GM03348 (cell line): ENCODE data around the gene NRG2.

Experiments used
- DNase-seq: peaks from one replicate; pipeline ENCODE4 v3.0.0; 2012; ENCODE audit warnings: low spot score

Gene NRG2

DNA sequence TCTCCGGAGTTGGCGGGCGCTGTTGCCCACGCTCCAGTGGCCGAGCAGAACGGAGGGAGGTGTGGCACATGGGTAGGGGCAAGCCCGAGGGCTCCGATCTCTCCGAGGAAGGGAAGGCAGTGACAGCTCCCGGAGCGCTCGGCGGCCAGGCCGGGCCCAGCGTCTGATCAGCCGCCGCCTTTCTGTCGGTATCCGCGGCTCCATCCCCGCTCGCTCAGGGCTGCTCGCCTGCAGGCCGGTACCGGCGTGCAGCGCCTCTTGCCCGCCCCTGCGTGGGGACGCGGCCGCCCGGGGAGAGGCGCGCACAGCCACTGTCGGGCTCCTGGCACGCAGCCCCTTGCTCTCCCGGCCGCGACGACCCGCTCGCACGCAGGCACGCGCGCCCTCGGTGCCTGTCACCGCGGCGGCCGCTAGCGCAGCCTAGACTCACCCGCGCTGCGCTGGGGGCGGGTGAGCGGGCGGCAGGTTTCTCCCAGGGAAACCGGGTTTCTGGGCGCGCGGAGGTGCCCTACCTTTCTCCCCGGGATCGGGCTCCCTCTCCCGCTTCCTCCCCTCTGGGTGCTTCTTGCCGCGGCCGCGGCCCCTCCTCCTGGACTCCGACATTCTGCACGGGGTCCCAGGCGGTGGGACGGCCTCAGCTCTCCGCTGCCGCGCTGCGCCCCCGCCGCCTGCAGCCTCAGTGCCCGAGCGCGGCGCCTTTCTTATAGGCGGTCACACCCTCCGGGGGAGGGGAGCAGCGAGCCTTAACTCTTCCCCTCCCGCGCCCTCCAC, 139.1 kb downstream of the NRG2 start:
- peak; percentile 61 for DNase-seq

DNA sequence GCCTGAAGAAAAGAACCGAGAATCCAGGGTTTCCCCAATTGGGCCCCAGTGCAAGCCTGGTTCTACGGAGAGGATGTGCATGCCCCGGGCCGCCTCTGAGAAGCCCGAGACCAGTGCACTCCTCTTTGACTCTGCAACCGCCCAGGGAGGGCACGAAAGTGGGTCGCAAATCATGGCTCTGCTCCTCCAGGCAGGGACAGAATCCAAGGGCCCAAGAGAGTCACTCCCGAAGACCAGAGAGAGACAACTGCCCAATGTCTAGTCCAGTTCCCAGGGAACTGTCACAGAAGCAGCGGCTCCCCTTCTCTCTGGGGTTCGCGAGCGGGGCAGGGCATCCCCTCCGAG, 139.7 kb downstream of the NRG2 start:
- no peak for DNase-seq

DNA sequence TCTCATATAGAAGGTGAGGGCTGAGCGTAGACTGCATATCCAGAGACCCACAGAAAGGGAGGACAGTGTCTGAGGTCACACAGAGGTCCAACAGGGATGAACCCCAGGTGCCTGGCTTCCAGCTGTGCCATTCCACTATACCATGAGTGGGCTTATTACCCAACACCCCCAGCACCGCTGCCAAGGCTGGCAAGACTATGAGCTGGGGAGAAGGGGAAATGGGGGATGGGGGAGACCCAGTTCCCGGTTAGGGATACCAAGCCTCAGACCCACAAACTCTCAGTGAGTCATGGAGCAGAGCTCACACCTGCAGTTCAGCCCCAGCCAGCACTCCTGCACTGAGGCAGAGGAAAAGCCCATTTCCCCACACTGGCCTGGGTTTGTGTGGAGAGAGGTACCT, 141.1 kb downstream of the NRG2 start:
- DNase-seq: no peak

DNA sequence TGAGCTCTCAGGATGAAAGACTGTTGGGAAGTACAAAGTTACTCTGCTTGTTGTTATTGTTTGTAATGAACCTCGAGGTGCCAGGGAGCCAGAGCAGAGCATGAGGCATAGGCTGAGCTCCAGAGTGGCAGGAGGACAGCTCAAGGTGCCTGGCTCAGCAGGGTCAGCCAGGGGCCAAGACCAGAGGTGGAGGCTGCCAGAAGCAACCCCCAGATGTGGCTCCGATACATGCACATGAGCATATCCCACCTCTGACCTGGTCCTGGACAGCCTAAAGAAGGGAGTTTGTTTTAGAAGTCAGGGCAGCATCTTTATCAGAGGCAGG, 141.9 kb downstream of the NRG2 start:
- no peak for DNase-seq

DNA sequence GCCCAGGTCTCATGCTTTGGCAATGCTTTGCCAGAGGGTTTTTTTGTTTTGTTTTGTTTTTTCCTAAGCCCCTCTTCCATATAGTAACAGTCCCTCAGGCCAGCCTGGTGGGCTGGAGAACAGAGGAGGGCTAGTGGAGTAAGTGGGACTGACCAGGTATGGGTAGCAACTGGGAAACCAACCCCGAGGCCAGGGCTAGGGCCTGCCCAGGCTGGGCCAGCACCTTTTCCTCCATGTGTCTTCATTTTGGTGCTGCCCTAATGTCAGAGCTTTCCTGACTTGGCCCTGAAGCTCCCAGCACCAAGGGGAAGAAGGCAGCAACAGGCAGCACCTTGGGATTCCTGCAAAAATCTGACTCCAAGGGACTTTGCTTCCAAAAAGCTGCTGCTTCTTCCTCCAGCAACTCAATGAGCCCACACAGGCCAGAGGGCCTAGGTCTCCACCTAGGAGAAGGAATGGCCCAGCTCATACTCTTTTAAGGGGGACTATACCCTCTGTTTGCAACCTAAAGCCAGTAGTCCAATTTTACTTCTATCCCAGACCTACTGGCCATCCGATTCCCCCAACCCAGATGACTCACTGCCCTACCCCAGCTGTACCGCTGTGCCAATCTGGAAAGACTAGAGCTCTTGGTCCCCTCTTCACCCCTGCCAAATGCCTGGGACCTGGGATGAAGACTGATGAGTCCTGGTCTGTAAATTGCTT, 142.4 kb downstream of the NRG2 start:
- no peak for DNase-seq

DNA sequence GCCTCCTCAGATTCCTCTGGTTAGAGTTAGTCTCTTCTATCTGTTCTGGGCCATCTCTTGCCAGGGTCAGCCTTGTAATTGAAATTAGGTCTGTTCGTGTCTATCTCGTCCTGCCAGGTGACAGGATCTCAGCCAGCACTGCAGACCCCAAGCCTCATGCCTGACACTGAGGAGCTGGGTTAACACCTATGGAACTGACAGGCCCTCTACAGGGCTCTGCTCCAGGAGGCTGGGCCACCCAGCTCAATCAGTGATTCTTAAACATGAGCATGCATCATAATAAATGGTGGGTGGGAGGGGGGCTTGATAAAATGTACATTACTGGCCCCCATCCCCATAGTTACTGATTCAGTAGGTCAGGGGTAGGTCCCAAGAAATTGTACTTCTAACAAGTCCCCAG, 144.1 kb downstream of the NRG2 start:
- DNase-seq: no peak

DNA sequence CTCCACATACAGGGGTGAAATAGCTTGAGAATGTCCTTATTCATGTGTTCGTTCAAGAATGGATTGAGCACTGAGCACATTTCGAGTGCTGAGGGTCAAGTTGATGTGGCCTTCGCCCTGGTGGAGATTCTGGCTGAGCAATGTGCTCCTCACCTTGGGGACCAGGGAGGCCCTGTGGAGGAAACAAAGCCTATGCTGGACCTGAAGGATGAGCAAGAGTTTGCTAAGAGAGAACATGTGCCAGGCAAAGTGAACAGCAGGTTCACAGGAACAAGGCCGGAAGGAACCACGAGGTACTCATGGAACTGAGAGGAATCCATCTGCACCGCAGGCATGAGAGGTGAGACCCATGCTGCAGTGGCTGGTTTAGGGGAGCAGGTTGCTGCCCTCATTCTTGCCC, 145.1 kb downstream of the NRG2 start:
- DNase-seq: no peak

DNA sequence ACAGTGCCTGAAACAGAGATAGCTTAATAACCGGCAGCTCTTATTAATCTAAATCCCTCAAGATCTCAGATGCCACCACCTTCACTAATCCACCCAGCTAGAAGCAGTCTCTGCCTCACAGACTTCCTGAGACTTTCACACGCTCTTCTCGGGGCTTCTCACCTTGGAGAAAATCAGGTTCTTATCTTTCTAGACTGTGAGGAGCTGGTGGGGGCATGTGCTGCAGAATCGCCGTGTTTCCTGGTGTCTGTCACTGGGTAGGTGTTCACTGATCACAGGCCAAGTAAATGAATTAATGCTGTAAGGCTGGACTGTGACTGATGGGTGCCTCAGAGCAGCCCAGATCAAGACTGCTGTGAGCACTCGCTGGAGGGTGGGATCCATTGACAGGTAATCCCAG, 145.8 kb downstream of the NRG2 start:
- no peak for DNase-seq

DNA sequence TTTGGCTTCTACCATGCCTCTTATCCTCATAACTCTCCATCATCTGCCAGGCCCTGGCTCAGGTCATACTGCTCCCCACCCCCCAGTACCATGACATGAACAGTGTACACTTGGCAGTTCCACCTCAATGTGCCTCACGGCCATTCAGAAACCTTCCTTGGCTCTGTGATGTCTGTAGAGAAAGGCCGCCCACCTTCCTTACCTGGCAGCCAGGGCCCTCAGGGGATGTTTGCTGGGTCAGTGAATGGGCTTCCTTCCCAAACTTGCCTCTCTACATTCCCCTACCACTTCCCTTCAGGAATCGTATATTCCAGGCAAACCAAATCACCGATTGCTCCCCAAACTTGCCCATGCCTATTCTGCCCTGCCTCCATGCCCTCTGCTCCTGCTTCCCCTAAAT, 146.4 kb downstream of the NRG2 start:
- no peak for DNase-seq

DNA sequence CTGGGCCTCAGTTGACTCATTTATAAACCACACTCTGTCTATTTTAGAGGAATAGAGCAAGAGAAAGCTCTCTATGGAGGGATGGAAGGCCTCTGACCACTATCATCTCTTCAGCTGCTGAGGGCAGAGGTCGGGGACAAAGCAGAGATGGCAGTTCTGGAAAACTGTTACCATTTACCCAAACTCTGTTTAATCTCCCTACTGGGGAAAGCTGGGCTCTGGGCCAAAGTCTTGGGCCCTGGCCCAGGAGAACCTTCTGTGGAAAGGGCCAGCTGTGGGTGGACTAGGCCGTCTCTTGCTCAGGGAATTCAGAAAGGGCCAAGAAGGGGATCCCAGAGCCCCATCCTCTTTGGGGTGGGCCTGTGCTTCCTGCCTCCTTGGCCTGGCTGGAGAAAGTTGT, 147.5 kb downstream of the NRG2 start:
- no peak for DNase-seq

DNA sequence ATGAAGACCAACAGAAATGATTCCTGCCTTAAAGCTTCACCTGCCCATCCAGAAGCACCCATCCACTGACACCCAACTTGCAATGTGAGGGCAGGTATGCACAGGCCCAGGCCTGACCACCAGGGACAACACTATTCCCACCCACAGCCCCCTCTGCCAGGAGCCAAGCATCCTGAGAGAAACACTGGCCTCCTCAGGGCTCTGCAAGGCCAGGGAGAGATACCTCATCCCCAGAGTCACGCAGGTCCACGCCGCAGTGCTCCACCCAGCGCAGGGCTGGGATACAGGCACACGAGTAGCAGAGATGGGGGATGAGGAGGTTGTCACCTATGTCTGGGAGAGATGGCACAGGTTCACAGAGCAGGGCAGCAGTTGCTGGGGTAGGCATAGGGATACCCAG, 148.1 kb downstream of the NRG2 start:
- DNase-seq: no peak

DNA sequence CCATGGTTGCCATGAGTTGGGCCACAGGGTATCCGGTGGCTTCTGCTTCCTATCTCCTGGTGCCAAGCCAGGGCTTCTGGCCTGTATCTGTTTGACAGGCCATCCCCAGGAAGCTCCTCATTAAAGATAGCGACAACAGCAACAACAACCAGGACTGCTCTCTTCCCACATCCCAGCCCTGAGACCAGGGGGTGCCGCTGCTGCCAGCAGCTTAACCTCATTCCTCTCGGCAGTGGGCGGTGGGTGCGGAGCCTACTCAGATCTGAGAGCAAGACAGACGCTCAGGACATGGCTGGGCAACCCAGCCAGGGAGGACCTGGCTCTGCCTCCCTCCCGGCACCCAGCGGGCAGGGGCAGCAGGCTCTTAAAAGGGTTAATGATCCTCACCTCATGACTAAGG, 149.2 kb downstream of the NRG2 start:
- DNase-seq: no peak

DNA sequence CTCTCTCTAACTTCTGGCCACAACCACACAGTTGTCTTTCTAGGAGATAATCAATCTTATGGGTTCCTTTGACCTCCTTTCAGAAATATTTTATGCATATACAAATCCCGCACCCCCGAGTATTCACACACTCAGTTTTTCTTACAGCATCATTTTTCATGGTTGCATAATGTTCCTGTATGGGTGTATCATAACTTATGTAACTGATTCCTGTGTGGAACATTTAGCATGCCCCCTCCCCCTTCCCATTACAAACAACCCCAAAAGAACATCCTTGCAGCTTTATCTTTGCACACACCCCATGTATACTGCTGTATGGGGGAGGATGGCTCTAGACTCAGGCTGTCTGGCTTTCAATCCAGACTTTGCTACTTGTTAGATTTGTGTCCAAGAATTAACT, 153.7 kb downstream of the NRG2 start:
- no peak for DNase-seq

DNA sequence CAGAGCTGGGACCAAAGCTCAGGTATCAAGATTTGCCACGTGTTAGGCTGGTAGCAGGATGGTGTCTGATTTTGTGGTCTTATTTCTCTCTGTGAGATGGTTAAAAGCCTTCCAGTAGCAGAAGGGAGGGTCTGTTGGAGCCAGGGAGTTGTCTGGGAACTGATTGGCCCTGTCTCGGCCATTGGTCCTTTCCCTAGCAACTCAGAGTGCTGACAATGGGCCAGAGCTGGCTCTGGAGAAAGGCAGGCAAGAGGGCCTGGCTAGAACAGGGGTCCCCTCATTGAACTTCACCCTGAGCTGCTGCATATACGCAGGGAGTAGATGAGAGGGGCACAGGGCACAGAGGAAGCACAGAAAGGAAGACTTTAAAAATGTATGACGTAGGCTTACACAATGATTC, 154.7 kb downstream of the NRG2 start:
- no peak for DNase-seq

DNA sequence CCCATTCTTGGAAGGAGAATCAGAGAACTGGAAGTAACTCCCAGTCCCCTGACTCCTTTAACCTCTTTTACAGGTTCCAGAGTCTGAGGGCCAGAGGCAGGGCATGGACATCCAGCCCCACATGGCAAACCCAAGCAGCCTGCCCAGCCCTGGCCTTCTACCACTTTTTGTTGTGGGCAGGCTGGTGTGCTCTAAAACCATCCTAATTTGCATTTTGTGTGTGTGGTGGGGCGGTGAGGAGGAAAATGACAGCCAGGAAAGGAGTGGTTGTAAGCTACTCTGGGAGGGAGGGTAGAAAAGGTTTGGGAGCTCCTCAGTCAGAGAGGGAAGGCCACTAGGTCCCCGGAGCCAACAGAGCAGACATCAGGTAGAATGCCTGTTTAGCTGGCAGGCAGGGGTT, 156.9 kb downstream of the NRG2 start:
- DNase-seq: no peak

DNA sequence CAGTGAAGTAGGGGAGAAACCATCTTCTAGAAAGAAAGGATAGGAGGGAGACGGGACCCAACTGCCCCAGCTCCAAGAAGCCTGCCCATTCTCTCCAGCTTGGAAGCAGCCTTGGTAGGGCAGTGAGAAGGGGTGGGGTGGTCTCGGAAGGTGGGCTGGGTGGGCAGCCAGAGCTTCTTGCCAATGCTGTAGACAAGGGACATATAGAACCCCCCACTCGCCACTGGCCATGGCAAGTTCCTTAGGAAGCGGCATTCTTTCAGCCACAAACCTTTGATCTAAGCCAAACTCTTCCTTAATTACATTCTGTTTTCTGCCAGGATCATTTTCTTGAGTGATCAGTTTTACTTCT, 157.3 kb downstream of the NRG2 start:
- no peak for DNase-seq

DNA sequence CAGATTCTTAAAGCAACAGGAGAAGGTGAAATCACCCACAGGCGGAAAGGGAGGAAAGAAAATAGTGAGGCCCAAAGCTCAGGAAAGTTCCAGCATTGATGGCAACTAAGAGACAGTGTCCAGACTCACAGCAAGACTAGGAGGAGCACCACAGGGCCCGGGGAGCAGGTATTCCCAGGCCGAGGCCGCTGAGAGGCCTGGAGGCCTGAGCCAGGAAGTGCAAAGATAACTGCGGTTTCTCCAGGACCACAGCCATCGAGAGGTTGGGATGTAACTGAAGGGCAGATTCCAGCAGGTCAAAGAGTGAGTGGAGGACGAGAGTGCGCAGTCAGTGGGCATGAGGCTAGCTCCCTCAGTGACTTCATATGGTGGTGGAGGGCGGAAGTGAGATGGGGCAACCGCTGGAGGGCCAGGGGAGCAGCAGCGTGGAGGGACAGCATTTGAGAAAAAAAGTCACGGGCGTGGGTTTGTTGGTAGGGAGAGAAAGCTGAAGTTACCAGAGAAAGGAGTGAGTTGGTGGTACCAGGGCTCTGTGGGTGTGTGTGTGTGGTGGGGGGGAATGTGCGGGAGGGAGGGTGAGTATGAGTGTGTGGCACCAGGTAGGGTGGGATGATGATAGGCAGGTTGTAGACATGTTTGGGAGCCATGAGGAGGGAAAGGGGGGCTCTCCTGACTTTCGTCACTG, 157.8 kb downstream of the NRG2 start:
- no peak for DNase-seq

DNA sequence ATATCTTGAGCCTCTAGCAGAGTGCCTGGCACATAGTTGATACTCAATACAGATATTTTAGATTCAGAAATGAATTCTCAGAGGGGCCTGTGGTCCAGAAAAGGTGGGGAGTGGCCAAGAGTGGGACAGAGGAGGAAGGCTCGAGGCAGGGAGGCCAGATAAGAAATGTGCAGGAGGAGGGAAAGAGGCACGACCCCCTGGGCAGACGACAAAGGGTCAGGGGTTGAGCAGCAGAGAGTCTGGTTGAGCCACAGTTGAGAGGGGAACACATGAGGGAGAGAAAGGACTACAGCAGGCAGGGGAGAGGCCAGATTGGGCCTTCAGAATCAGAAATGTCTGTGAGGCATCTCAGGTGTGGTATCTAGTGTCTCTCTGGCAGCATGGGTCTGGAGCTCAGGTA, 158.4 kb downstream of the NRG2 start:
- DNase-seq: no peak

DNA sequence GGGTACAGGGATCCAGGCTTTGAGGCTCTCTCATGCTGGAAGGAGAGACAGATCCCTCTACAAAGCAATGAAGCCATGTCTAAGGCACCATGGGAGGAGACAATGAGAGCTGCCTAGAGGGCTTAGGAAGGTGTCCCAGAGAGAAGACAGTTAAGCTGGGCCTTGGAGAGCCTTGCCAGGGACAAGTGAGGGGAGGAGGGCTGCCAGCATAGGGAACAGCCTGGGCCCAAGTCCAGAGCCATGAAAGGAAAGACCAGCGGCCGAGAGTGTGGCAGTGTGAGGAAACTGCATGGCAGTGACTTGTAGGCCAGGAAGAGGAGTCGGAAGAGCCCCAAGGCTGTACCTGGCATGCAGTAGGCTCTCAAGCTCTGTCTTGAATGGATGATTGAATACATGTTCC, 159.0 kb downstream of the NRG2 start:
- no peak for DNase-seq

DNA sequence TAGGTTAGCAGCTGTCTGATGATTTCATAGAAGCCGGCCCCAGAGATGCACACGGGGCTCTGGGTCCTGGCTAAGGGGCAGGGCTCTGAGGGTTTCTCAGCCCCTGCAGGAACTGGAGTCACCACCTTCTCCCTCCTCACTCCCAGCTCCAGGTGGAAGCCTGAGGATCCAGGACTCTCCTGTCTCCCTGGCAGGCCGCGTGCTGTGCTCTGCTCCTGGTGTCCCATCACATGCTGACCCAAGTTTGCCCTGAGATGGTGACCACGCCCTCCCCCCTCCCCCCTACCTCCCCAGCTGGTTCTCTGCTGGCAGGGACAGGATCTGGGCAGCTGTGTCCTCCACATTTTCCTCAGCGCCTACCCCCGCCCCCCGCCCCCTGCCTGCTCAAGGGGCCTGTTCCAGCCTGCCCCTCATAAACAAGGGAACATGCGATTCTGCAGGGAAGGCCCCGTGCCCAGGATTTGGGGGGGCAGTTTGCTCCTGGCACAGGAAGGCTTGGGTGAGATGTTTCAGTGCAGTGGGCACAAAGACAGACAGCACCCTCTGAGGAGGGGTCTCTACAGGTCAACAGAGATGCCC, 160.0 kb downstream of the NRG2 start:
- no peak for DNase-seq

DNA sequence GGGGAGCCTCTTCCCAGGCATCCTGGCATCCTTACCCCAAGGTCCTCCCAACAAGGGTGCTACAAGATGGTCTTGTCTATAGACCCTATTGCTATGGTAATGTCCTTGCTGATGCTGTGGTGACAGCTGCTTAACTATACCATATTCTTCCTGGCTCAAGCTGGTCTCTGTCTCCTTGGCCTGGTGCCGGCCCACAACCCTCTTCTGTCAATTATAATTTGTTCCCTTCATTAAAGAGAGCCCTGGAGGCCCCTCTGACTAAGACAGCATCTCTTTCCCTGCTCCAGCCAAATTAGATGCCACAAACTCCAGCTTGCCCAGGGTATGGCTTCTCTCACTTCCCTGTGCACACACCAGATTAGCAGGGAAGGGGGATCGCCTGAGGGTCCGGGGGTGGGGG, 160.8 kb downstream of the NRG2 start:
- no peak for DNase-seq

DNA sequence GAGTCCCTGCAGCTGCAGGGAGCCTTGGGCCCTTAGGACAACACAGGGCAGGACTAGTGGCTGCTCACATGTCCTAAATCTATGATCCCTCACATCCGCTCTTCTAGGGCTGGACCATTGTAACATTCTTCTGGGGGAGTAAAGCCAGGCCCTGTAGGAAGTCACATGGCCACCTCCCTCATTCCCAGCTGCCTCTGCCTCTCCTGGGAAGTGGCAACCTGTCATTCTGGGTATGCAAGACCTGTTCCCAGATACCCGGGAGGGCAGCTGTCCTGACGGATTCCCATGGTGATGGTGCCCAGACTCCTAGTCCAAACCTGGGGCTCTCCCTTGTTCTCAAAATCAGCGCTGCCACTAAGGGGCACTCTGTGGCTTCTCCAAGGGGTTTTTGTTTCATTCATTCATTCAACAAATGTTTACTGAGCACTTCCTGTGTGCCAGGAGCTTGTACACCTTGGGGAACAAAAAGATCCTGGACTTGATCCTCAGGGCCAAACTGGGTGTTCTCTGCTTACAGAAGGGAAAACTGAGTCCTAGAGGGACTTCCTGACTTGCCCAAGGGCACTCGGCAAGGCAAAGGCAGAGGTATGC, 161.9 kb downstream of the NRG2 start:
- DNase-seq: no peak
